ENCODE measurements around the gene CGB7. TPM values are rescaled to one million over a fixed set of nuclear protein-coding genes. Genes with fewer than 3 reads are reported as not detected.
A peak's percentile ranks its signal among the peaks of the same experiment; 100 is the strongest.

CGB7 gene
- 1 to 10 TPM in 1 of 3 donors, under 1 TPM in 1, not detected in 1; 0.12 to 1.0 TPM for polyA plus RNA-seq

DNA sequence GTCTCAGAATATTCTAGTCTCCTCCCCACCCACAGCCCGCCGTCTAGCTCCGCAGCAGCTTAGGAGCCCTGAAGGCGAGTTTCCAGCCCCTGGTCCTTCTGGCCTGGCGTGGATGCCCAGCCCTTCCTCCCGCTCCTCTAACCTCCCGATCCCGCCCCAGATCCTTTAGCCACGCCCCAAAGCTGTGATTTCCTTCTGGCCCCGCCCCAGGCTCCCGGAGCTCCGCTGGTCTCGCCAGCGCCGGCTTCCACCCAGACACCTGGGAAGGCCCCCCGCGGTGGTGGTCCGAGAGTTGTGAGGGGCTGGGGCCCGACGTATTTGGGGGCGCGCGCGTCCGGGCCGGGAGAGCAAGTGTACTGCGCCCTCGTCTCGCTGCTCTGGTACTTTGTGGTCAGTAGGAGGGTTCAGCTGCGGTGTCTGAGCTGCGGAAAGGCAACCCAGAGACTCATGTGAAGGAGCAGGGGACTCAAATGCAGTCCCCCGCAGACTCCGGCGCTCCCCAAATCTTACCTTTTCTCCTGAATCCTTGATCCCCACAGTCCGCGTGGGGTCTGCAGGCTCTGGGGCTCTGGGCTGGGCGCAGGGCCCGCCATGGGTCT lies at the start of gene CGB7:
Gene CGB7, minus strand, starts transcription at position 114 of the 599 bp plus-strand sequence. CDS start 2,374 bp downstream, outside the sequence.
- no peak within 1 kb of the TSS for H3K27ac ChIP-seq (ENCODE audit: low read depth, low read length)
- 2 to 4% (median 2%) methylated on average over 36 to 38 of the region's 38 CpGs for WGBS, 3 donors

GRCh38 chr19:49106648-49107135 lies 49.1 kb upstream of the CGB7 start:
- 57 to 66% (median 60%) methylated on average over 12 of the region's 12 CpGs for WGBS, 3 donors
- H3K27ac ChIP-seq (ENCODE audit: low read depth, low read length), result no peak overlapping the region

- WGBS, 3 donors, result 80 to 83% (median 83%) methylated on average over 29 to 30 of the region's 30 CpGs
- no peak overlapping the region for H3K27ac ChIP-seq (ENCODE audit: low read depth, low read length)
Observed at GRCh38 chr19:49104229-49104864, 46.8 kb upstream of the CGB7 start.

- no peak overlapping the region for H3K27ac ChIP-seq (ENCODE audit: low read depth, low read length)
- WGBS, 3 donors, result 86 to 87% (median 86%) methylated on average over 31 to 33 of the region's 33 CpGs
Observed at GRCh38 chr19:49103331-49104085, 46.0 kb upstream of the CGB7 start.

DNA sequence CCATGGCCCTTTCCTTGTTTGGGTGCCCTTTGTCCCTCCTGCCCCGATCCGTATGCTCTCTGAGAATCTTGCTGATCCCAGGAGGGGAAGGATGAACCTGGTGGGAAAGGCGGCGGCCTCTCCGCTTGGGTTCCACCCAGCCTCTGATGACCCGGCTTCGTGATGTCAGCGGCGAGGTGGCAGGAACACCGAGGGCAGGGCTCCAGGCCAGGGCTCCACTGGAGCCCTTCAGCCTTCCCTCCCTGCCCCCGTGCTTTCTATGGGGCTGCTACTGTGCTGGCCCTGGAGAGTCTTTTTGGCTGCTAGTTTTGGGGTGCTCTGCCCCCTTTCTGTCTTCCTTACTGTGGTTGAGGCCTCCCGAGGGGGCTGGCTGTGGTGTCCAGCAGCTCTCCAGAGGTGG lies 44.8 kb upstream of the CGB7 start:
- WGBS, 3 donors, result 88 to 94% (median 88%) methylated on average over 12 of the region's 12 CpGs
- H3K27ac ChIP-seq (ENCODE audit: low read depth, low read length), result no peak overlapping the region

DNA sequence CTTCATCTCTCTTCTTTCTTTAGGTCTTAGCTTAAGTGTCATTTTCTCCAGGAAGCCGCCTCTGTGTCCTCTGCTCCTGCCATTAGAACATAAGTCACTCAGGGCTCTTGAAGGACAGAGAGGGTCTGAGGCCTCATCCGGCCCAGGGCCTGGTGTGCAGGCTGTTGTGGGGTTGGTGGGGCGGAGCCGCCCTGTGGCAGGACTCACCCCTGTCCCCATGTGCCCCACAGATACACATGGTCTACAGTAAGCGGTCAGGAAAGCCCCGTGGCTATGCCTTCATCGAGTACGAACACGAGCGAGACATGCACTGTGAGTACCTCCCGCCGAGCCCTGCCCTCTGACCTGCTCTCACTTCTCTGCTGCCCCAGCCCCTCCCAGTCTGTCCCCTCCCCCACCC lies 43.6 kb upstream of the CGB7 start:
- no peak overlapping the region for H3K27ac ChIP-seq (ENCODE audit: low read depth, low read length)
- 83 to 90% (median 89%) methylated on average over 11 to 12 of the region's 12 CpGs for WGBS, 3 donors

GRCh38 chr19:49098795-49099194 lies 41.2 kb upstream of the CGB7 start:
- no peak overlapping the region for H3K27ac ChIP-seq (ENCODE audit: low read depth, low read length)
- WGBS, 3 donors, result 52 to 79% (median 72%) methylated on average over 4 of the region's 4 CpGs

GRCh38 chr19:49097453-49098288 lies 40.1 kb upstream of the CGB7 start:
- WGBS, 3 donors, result 35 to 65% (median 55%) methylated on average over 8 of the region's 8 CpGs
- no peak overlapping the region for H3K27ac ChIP-seq (ENCODE audit: low read depth, low read length)

DNA sequence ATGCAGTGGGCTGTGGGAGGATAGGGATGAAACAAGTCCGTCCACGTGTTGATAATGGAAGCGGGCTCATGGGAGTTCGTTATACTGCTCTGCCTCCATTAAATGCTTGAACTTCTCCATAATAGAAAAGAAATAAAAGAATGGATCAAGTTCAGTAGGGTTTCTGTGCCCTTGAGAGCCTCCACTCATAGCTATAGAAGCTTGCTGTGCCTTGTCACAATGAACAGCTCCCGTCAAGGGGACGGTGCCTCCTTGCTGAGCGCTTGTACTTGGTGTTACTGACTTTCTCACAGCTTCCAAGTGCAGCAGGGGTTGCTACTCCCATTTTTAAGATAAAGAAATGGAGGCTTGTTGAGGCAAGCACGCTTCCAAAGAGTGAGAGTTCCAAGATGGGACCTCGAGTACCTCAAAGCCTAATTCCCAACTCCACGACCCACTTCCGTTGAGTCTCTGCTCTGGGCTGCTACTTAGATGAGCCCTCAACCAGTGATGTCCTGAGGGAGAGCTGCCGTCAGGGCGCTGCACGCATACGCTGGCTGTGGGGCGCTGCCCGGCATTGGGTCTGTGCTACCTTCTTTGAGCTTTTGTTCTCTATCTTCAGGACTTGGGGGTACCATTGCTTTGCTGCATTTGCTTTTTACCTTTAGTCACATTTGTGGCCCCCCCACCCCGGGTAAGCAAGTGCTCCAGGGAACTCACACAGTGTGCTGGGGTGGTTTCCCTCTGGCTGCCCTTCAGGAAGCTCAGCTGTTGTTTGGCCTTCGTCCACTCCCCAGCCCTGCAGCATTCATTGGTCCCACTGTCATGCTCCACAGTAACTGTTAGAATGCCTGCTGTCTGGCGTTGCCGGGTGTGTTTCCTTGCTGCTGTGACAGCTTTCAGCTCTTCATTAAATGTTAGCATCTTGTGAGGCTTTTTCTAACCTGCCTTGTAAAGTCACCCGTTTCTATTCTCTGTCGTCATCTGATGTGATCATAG lies 37.2 kb upstream of the CGB7 start:
- no peak overlapping the region for H3K27ac ChIP-seq (ENCODE audit: low read depth, low read length)
- whole genome bisulfite sequencing, 3 donors, result 72 to 76% (median 76%) methylated on average over 23 of the region's 23 CpGs

GRCh38 chr19:49092686-49093085 lies 35.1 kb upstream of the CGB7 start:
- WGBS, 3 donors, result 92 to 97% (median 93%) methylated on average over 6 of the region's 6 CpGs
- no peak overlapping the region for H3K27ac ChIP-seq (ENCODE audit: low read depth, low read length)

GRCh38 chr19:49091391-49092038 lies 34.0 kb upstream of the CGB7 start:
- 90 to 94% (median 90%) methylated on average over 17 of the region's 17 CpGs for WGBS, 3 donors
- H3K27ac ChIP-seq (ENCODE audit: low read depth, low read length), result no peak overlapping the region

DNA sequence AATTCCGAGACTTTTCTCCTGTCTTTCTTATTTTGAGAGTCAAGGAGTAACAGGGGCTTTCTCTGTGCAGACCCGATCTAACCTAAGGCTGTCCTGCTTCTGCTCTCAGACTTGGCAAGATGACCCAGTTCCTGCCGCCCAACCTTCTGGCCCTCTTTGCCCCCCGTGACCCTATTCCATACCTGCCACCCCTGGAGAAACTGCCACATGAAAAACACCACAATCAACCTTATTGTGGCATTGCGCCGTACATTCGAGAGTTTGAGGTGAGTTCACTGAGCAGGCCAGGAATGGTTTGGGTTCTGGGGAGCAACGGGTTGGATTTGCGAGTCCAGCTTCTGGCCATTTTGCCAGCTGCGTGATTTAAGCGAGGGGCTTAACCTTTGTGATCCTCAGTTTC lies 28.7 kb upstream of the CGB7 start:
- H3K27ac ChIP-seq (ENCODE audit: low read depth, low read length), result no peak overlapping the region
- 34 to 55% (median 41%) methylated on average over 11 of the region's 11 CpGs for WGBS, 3 donors

DNA sequence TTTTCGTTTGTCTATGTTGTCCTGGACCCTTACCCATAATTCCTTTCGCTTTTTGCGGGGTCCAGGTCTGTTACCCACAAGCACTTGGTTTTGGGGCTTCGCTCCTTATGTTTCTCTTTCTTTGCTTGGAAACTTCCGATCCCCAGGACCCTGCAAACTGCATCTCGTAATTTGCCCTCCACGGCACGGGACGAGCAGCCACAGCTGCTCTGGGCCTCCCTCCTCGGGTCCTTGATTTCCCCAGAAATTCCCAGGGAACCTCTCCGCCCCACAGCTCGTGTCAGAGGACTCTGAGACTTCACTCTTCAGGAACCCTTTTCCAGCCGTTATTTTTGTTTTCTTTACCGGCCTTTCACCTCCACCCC lies 28.3 kb upstream of the CGB7 start:
- no peak overlapping the region for H3K27ac ChIP-seq (ENCODE audit: low read depth, low read length)
- 0 to 2% (median 1%) methylated on average over 14 of the region's 14 CpGs for WGBS, 3 donors

- peak within 1 kb of the TSS; percentile 40 for H3K27ac ChIP-seq (ENCODE audit: low read depth, low read length)
- WGBS, 3 donors, result 0 to 1% (median 0%) methylated on average over 83 to 89 of the region's 89 CpGs
Observed at GRCh38 chr19:49085020-49085867, 27.7 kb upstream of the CGB7 start, which contains the start of gene SNRNP70. Gene SNRNP70 (plus strand): TSS chr19:49085451. CDS start chr19:49086415, 964 bp downstream.

GRCh38 chr19:49084206-49085019 lies 26.9 kb upstream of the CGB7 start:
- H3K27ac ChIP-seq (ENCODE audit: low read depth, low read length), result peak overlapping the region; percentile 40
- WGBS, 3 donors, result 45 to 73% (median 65%) methylated on average over 26 of the region's 26 CpGs

Data from adipose tissue (tissue), 3 donors.